Body of pancreas (tissue), 4 donors: ENCODE data around the gene DDX18. TPM values are rescaled to one million over a fixed set of nuclear protein-coding genes. Genes with fewer than 3 reads are reported as not detected.

Experiments used
- ATAC-seq: fragments of 150-250 bp; one replicate; pipeline ENCODE4 v1.9.1; 2016
- DNase-seq, 4 donors: peaks; one replicate each; pipeline ENCODE4 v3.0.0-alpha.2; 2019
- H3K27ac ChIP-seq, 4 donors: fragments of 200-600 bp; sonication (generic); 1 replicate in 3 of 4; 2 replicates in 1 of 4; pipeline versions ENCODE4 v1.5.1 to v1.6.1; 2016 to 2019; ENCODE audit warnings: mild to moderate bottlenecking in 1 of 4, mixed read lengths in 1 of 4, moderate library complexity in 1 of 4
- H3K27me3 ChIP-seq, 2 donors: fragments of 200-600 bp; sonication (generic); one replicate each; pipeline ENCODE4 v1.6.0; 2016; ENCODE audit warnings: mild to moderate bottlenecking in 1 of 2
- H3K36me3 ChIP-seq, 2 donors: fragments of 200-600 bp; sonication (generic); replicated peaks in 1 of 2; 2 replicates each; pipeline ENCODE4 v1.5.1; 2016; ENCODE audit warnings: low read depth in 2 of 2; ENCODE audit not compliant: insufficient read depth in 1 of 2
- H3K4me1 ChIP-seq: fragments of 200-600 bp; sonication (generic); one replicate; pipeline ENCODE4 v1.6.0; 2016
- H3K4me3 ChIP-seq, 2 donors: fragments of 200-600 bp; sonication (generic); 1 replicate in 1 of 2; 2 replicates in 1 of 2; pipeline ENCODE4 v1.5.1; 2016 to 2019
- H3K9me3 ChIP-seq, 3 donors: fragments of 200-600 bp; sonication (generic); 1 replicate in 2 of 3; 2 replicates in 1 of 3; pipeline ENCODE4 v1.5.1; 2016
- POLR2A ChIP-seq, 3 donors: fragments of 450-650 bp; IDR thresholded peaks; one replicate each; pipeline ENCODE4 v1.6.1; 2016; ENCODE audit warnings: antibody characterized with exemption in 3 of 3, mild to moderate bottlenecking in 2 of 3
- WGBS, 2 donors: methylation state at CpG; one replicate each; pipeline ENCODE4 v1.1.5; 2017; 5-methylcytosine and 5-hydroxymethylcytosine counted together
- intact Hi-C: fragments of 100-400 bp; cut with DNase I; formaldehyde crosslinking; loops from one replicate; pipeline ENCODE4 v1.15.1; 2023
- total RNA-seq, 2 donors: library from RNA; depleted of rRNA; stranded (reverse); fragments of >200 nt; gene quantifications; one replicate each; pipeline ENCODE4 v1.1.0, GENCODE V29; 2016
- TF ChIP-seq, protein P1 (sequence below), 7 experiments: fragments of 450-650 bp in 4 of 7; fragments of 200-600 bp in 3 of 7; sonication (generic) in 3 of 7; IDR thresholded peaks; one replicate each; pipeline ENCODE4 v1.5.1; 2016 to 2019; ENCODE audit warnings: antibody characterized with exemption in 7 of 7

DDX18 gene
- total RNA-seq, 2 donors from 2014 or later = 25.1 to 30.1 TPM

DNA sequence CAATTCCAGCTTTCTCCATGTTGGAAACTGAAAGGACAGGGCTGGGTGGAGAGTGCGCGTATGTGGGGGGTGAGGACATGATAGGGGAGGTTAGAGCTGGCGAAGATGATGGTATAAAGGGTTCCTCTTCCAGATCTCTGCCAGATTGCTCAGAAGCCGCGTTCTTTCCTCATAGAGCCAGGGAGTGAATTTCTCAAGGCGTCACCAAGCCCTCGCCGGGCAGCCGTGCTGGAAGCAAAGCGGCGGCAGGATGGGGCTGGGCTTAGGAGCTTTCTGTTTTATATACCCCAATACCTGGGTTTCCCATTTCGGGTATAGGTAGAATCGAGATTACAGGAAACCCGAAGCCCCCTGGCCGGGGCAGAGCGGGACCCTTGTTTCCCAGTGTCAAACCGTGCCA is 43.8 kb downstream of the DDX18 start:
- H3K4me1 ChIP-seq = no peaks in the 10 kb centered on the region
- ATAC-seq (no peak), DNase-seq (no peak)
- no peaks in the 10 kb centered on the region for H3K9me3 ChIP-seq
- WGBS, 2 donors = 65 to 85% methylated on average over 13 to 17 of the region's 17 CpGs
- TF ChIP-seq POLR2A (IDR thresholded peaks at IDR 0.05) = no peak
- TF ChIP-seq, protein P1, sequence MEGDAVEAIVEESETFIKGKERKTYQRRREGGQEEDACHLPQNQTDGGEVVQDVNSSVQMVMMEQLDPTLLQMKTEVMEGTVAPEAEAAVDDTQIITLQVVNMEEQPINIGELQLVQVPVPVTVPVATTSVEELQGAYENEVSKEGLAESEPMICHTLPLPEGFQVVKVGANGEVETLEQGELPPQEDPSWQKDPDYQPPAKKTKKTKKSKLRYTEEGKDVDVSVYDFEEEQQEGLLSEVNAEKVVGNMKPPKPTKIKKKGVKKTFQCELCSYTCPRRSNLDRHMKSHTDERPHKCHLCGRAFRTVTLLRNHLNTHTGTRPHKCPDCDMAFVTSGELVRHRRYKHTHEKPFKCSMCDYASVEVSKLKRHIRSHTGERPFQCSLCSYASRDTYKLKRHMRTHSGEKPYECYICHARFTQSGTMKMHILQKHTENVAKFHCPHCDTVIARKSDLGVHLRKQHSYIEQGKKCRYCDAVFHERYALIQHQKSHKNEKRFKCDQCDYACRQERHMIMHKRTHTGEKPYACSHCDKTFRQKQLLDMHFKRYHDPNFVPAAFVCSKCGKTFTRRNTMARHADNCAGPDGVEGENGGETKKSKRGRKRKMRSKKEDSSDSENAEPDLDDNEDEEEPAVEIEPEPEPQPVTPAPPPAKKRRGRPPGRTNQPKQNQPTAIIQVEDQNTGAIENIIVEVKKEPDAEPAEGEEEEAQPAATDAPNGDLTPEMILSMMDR (IDR thresholded peaks at IDR 0.05) = no peak
- no peaks in the 10 kb centered on the region for H3K36me3 ChIP-seq
- no peaks in the 10 kb centered on the region for H3K27me3 ChIP-seq
- intact Hi-C loops = no loop called here
- H3K27ac ChIP-seq = no peak overlapping the region
- H3K4me3 ChIP-seq = no peak overlapping the region

DNA sequence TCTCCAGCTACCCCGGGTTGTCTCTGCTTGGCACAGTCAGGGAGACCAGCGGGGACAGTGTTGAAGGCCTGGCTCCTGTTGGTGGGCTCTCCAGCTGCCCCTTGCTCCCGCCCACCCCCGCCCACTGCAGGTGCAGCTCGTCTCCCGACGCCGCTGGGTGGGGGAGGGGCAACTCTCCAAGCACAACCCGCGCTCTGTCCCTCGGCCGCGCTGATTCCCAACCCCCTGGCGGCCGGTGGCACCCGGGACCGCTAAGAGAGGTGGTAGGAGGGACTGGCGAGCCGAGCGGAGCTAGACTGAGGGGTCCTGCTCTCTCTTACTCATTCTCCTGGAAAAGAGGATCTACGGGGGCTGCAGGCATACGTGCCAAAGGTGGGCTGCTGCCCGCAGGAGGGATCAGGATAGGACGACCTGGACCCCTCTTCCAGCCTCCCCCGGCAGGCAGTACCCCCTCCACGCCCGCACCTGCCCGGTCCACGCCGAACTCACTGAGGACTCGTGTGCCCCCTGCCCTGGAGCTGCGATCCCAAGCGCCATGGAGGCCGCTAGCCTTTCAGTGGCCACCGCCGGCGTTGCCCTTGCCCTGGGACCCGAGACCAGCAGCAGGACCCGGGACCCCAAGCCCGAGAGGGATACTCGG is 44.5 kb downstream of the DDX18 start:
- H3K36me3 ChIP-seq = no peaks in the 10 kb centered on the region
- H3K4me1 ChIP-seq = no peaks in the 10 kb centered on the region
- DNase-seq (no peak), ATAC-seq (no peak)
- no peak overlapping the region for H3K27ac ChIP-seq
- H3K27me3 ChIP-seq = no peaks in the 10 kb centered on the region
- TF ChIP-seq, protein P1 (IDR thresholded peaks at IDR 0.05) = no peak
- no peak for TF ChIP-seq POLR2A (IDR thresholded peaks at IDR 0.05)
- no peaks in the 10 kb centered on the region for H3K9me3 ChIP-seq
- intact Hi-C loops = no loop called here
- WGBS, 2 donors = 48 to 78% methylated on average over 6 to 31 of the region's 41 CpGs
- no peak overlapping the region for H3K4me3 ChIP-seq

DNA sequence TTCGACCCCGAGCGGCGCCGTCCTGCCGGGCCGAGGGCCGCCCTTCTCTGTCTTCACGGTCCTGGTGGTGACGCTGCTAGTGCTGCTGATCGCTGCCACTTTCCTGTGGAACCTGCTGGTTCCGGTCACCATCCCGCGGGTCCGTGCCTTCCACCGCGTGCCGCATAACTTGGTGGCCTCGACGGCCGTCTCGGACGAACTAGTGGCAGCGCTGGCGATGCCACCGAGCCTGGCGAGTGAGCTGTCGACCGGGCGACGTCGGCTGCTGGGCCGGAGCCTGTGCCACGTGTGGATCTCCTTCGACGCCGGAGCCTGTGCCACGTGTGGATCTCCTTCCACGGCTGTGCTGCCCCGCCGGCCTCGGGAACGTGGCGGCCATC is 45.0 kb downstream of the DDX18 start:
- H3K36me3 ChIP-seq = no peaks in the 10 kb centered on the region
- intact Hi-C loops = no loop called here
- H3K4me1 ChIP-seq = no peaks in the 10 kb centered on the region
- DNase-seq (no peak), ATAC-seq (no peak)
- no peaks in the 10 kb centered on the region for H3K27me3 ChIP-seq
- 41% methylated on average over 34 of the region's 44 CpGs; no CpG with 5 or more reads in 1 of the 2 donors for WGBS, 2 donors
- H3K27ac ChIP-seq = no peak overlapping the region
- TF ChIP-seq, protein P1 (IDR thresholded peaks at IDR 0.05) = no peak
- no peak for TF ChIP-seq POLR2A (IDR thresholded peaks at IDR 0.05)
- no peaks in the 10 kb centered on the region for H3K9me3 ChIP-seq
- H3K4me3 ChIP-seq = no peak overlapping the region

DNA sequence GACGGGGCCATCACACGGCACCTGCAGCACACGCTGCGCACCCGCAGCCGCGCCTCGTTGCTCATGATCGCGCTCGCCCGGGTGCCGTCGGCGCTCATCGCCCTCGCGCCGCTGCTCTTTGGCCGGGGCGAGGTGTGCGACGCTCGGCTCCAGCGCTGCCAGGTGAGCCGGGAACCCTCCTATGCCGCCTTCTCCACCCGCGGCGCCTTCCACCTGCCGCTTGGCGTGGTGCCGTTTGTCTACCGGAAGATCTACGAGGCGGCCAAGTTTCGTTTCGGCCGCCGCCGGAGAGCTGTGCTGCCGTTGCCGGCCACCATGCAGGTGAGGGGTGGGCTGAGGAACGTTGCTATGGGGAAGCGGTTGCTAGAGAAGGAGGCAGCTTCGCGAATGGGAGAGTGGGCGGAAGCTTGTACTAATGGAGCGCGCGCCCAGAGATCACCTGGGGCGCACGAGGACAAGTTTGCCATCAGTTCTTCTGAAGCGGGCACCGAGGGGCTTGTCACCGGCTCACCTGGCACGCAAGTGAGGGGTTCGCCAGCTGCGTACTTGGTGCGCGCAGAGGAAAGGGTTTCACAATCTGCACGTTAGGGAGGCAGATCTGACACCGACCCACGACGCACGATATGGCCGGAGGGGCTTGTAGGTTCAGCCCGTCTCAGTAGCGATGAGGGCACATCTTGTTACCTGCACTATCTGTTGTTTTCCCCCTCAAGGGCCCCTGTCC is 45.6 kb downstream of the DDX18 start:
- DNase-seq (peak in 1 of 4 donors; percentile 20), ATAC-seq (no peak)
- intact Hi-C loops = no loop called here
- H3K27ac ChIP-seq = no peak overlapping the region
- no peaks in the 10 kb centered on the region for H3K4me1 ChIP-seq
- WGBS, 2 donors = 21 to 53% methylated on average over 52 to 67 of the region's 69 CpGs
- peak overlapping the region in 1 of 2 donors; percentile 12 for H3K4me3 ChIP-seq
- TF ChIP-seq, protein P1 (IDR thresholded peaks at IDR 0.05) = no peak
- no peak for TF ChIP-seq POLR2A (IDR thresholded peaks at IDR 0.05)
- H3K9me3 ChIP-seq = no peaks in the 10 kb centered on the region
- H3K27me3 ChIP-seq = no peaks in the 10 kb centered on the region
- no peaks in the 10 kb centered on the region for H3K36me3 ChIP-seq

DNA sequence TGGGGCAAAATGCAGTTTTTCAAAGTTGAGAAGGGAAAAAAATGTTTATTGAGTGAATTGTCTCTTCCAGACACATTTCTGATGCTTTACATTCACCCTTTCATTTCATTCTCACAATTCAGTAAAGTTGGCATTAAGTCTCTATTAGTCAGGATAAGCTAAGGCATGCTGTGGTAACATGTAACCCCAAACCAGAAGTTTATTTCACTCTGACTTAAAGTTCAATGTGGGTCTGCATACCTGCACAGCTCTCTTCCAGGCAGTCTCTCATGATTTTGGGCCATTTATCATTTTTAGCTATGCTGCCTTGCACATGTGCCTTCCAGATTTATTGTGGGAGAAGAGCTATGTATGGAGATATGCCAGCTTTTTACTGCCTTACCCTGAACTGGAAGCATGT is 48.0 kb downstream of the DDX18 start:
- DNase-seq (no peak), ATAC-seq (no peak)
- Histone ChIP-seq H3K27ac (no peak overlapping the region), H3K4me1 (no peaks in the 10 kb centered on the region), H3K36me3 (no peaks in the 10 kb centered on the region), H3K27me3 (no peaks in the 10 kb centered on the region), H3K9me3 (no peaks in the 10 kb centered on the region), H3K4me3 (no peak overlapping the region)
- intact Hi-C loops = no loop called here
- TF ChIP-seq, protein P1 (IDR thresholded peaks at IDR 0.05) = no peak
- TF ChIP-seq POLR2A (IDR thresholded peaks at IDR 0.05) = no peak
